GM18502 (cell line): ENCODE measurements around the gene FBXL7.

ENCODE experiments used
- ATAC-seq: cut with Tn5 transposase; IDR thresholded peaks from one replicate; pipeline ENCODE4 v1.9.1; 2021; ENCODE audit warnings: mild to moderate bottlenecking; ENCODE audit not compliant: unreplicated experiment, poor library complexity

FBXL7 gene

GRCh38 chr5:15535938-15536337, 36.0 kb downstream of the FBXL7 start:
- no peak for ATAC-seq

- ATAC-seq: no peak
Measured at GRCh38 chr5:15538516-15538915, 38.5 kb downstream of the FBXL7 start.

- no peak for ATAC-seq
Measured at GRCh38 chr5:15539951-15540350, 40.0 kb downstream of the FBXL7 start.

- ATAC-seq: no peak
Measured at GRCh38 chr5:15544039-15544438, 44.1 kb downstream of the FBXL7 start.

GRCh38 chr5:15545082-15545481, 45.1 kb downstream of the FBXL7 start:
- no peak for ATAC-seq

- no peak for ATAC-seq
Measured at GRCh38 chr5:15547261-15547839, 47.4 kb downstream of the FBXL7 start.

- ATAC-seq: no peak
Measured at GRCh38 chr5:15549961-15550360, 50.0 kb downstream of the FBXL7 start.

- no peak for ATAC-seq
Measured at GRCh38 chr5:15550502-15551112, 50.6 kb downstream of the FBXL7 start.

GRCh38 chr5:15551113-15551504, 51.1 kb downstream of the FBXL7 start:
- no peak for ATAC-seq

GRCh38 chr5:15554542-15554941, 54.6 kb downstream of the FBXL7 start:
- ATAC-seq: no peak

GRCh38 chr5:15555176-15555575, 55.2 kb downstream of the FBXL7 start:
- ATAC-seq: no peak

GRCh38 chr5:15558240-15558639, 58.3 kb downstream of the FBXL7 start:
- no peak for ATAC-seq

- ATAC-seq: no peak
Measured at GRCh38 chr5:15558681-15559080, 58.7 kb downstream of the FBXL7 start.

GRCh38 chr5:15560421-15560820, 60.4 kb downstream of the FBXL7 start:
- ATAC-seq: no peak

- ATAC-seq: no peak
Measured at GRCh38 chr5:15564523-15564922, 64.5 kb downstream of the FBXL7 start.

- ATAC-seq: no peak
Measured at GRCh38 chr5:15564957-15565356, 65.0 kb downstream of the FBXL7 start.

- ATAC-seq: no peak
Measured at GRCh38 chr5:15566306-15566705, 66.3 kb downstream of the FBXL7 start.

- no peak for ATAC-seq
Measured at GRCh38 chr5:15566789-15567188, 66.8 kb downstream of the FBXL7 start.

GRCh38 chr5:15570491-15570890, 70.5 kb downstream of the FBXL7 start:
- ATAC-seq: no peak

GRCh38 chr5:15571081-15571480, 71.1 kb downstream of the FBXL7 start:
- ATAC-seq: no peak

- ATAC-seq: no peak
Measured at GRCh38 chr5:15571618-15572017, 71.6 kb downstream of the FBXL7 start.

- ATAC-seq: no peak
Measured at GRCh38 chr5:15573590-15573989, 73.6 kb downstream of the FBXL7 start.
